Left ventricle myocardium inferior (tissue), 1 donor: ENCODE data around the gene HSPA4. TPM values are rescaled to one million over a fixed set of nuclear protein-coding genes. Genes with fewer than 3 reads are reported as not detected.

Source experiments
- DNase-seq: peaks from one replicate; pipeline ENCODE4 v3.0.0-alpha.2; 2020
- H3K27ac ChIP-seq: fragments of 200-600 bp; replicated peaks from 2 replicates; pipeline ENCODE4 v1.8.0; 2021
- H3K27me3 ChIP-seq: fragments of 200-600 bp; 2 replicates; pipeline ENCODE4 v1.8.0; 2021; ENCODE audit warnings: low read depth
- H3K36me3 ChIP-seq: fragments of 200-600 bp; 2 replicates; pipeline ENCODE4 v1.8.0; 2021
- H3K4me1 ChIP-seq: fragments of 200-600 bp; 2 replicates; pipeline ENCODE4 v1.8.0; 2021
- H3K4me3 ChIP-seq: fragments of 200-600 bp; 2 replicates; pipeline ENCODE4 v1.8.0; 2021; ENCODE audit warnings: mild to moderate bottlenecking, moderate library complexity
- H3K9me3 ChIP-seq: fragments of 200-600 bp; replicated peaks from 2 replicates; pipeline ENCODE4 v1.8.0; 2021
- CTCF ChIP-seq: fragments of 200-600 bp; IDR thresholded peaks from 2 replicates; pipeline ENCODE4 v1.8.0; 2021; ENCODE audit warnings: antibody characterized with exemption, mild to moderate bottlenecking, borderline replicate concordance
- intact Hi-C: fragments of 100-400 bp; cut with micrococcal nuclease; formaldehyde crosslinking; loops from one replicate; pipeline ENCODE4 v1.11.0; 2022
- total RNA-seq: library from RNA; stranded (reverse); fragmentation: NEBNext Ultra II Directional; extraction: Animal tissue kit (Norgen Biotek cat#: 25700); gene quantifications from one replicate; pipeline ENCODE4 v1.2.1, GENCODE V29; 2021
- donor health status: DM: no; HTN: yes; CAD: no; lungs with severe emphysema.

The HSPA4 gene
- total RNA-seq, 1 donor from 2014 or later = 80.2 TPM

- TF ChIP-seq CTCF = no peak
- intact Hi-C loops = no loop called here
- DNase-seq = no peak
These were observed 60.3 kb downstream of the HSPA4 start for GRCh38 chr5:133112026-133112660.

GRCh38 chr5:133113331-133114061, 61.7 kb downstream of the HSPA4 start:
- H3K4me3 ChIP-seq = no peak overlapping the region
- no peaks in the 10 kb centered on the region for H3K9me3 ChIP-seq
- no peak overlapping the region for H3K27ac ChIP-seq
- H3K36me3 ChIP-seq = no peaks in the 10 kb centered on the region
- intact Hi-C loops = no loop called here
- DNase-seq = no peak
- peaks cover 6% of the 10 kb centered on the region for H3K4me1 ChIP-seq
- H3K27me3 ChIP-seq = peaks cover 21% of the 10 kb centered on the region
- TF ChIP-seq CTCF = no peak

More at GRCh38 chr5:133112026-133112660, 60.3 kb downstream of the HSPA4 start:
- Histone ChIP-seq H3K9me3 (no peaks in the 10 kb centered on the region), H3K4me3 (no peak overlapping the region), H3K36me3 (no peaks in the 10 kb centered on the region), H3K4me1 (peaks cover 6% of the 10 kb centered on the region), H3K27ac (no peak overlapping the region), H3K27me3 (peaks cover 21% of the 10 kb centered on the region)

GRCh38 chr5:133114166-133114932, 62.5 kb downstream of the HSPA4 start:
- Histone ChIP-seq H3K4me1 (peaks cover 6% of the 10 kb centered on the region), H3K4me3 (no peak overlapping the region), H3K9me3 (no peaks in the 10 kb centered on the region), H3K27ac (no peak overlapping the region), H3K27me3 (peaks cover 21% of the 10 kb centered on the region), H3K36me3 (no peaks in the 10 kb centered on the region)
- DNase-seq = no peak
- no peak for TF ChIP-seq CTCF
- intact Hi-C loops = no loop called here

GRCh38 chr5:133114933-133115310, 63.1 kb downstream of the HSPA4 start:
- H3K27ac ChIP-seq = no peak overlapping the region
- H3K4me1 ChIP-seq = peaks cover 6% of the 10 kb centered on the region
- H3K9me3 ChIP-seq = no peaks in the 10 kb centered on the region
- no peak for DNase-seq
- intact Hi-C loops = no loop called here
- no peak overlapping the region for H3K4me3 ChIP-seq
- H3K27me3 ChIP-seq = peaks cover 21% of the 10 kb centered on the region
- TF ChIP-seq CTCF = no peak
- H3K36me3 ChIP-seq = no peaks in the 10 kb centered on the region

- TF ChIP-seq CTCF = no peak
- Histone ChIP-seq H3K36me3 (no peaks in the 10 kb centered on the region), H3K9me3 (no peaks in the 10 kb centered on the region), H3K4me3 (no peak overlapping the region), H3K4me1 (no peaks in the 10 kb centered on the region), H3K27me3 (peaks cover 11% of the 10 kb centered on the region), H3K27ac (no peak overlapping the region)
- no peak for DNase-seq
- intact Hi-C loops = no loop called here
These were observed 64.8 kb downstream of the HSPA4 start for GRCh38 chr5:133116601-133117000.
